NOMO-1 treated with dmso at 0.1 percent for 144 hours (cell line): Measurements from ENCODE around the gene COL6A5.
"Not testable (repeated sequence)": the region's sequence is repeated elsewhere in the genome, so short reads cannot be mapped to it uniquely, and the experiment has no call there.

Experiments
- DNase-seq: peaks from one replicate; lab custom pipeline; 2025; ENCODE audit not compliant: unreplicated experiment; lab: John Stamatoyannopoulos, UW

Gene COL6A5

GRCh38 chr3:130345487-130346079 lies at the start of gene COL6A5:
Gene COL6A5, plus strand, starts transcription at chr3:130345672. Its CDS starts 27,967 bp downstream, at chr3:130373639.
- DNase-seq: no peak

- no peak for DNase-seq
Observed at GRCh38 chr3:130299531-130299930, 45.9 kb upstream of the COL6A5 start.

GRCh38 chr3:130300888-130301287 lies 44.6 kb upstream of the COL6A5 start:
- no peak for DNase-seq

- DNase-seq: no peak
Observed at GRCh38 chr3:130310109-130310508, 35.4 kb upstream of the COL6A5 start.

GRCh38 chr3:130312374-130312773 lies 33.1 kb upstream of the COL6A5 start:
- no peak for DNase-seq

GRCh38 chr3:130316169-130316568 lies 29.3 kb upstream of the COL6A5 start:
- no peak for DNase-seq

GRCh38 chr3:130323503-130323902 lies 22.0 kb upstream of the COL6A5 start:
- DNase-seq: no peak

- DNase-seq: no peak
Observed at GRCh38 chr3:130340766-130341165, 4.7 kb upstream of the COL6A5 start.

- peak; percentile 72 for DNase-seq
Observed at GRCh38 chr3:130341388-130341787, 4.1 kb upstream of the COL6A5 start.

- no peak for DNase-seq
Observed at GRCh38 chr3:130341882-130342281, 3.6 kb upstream of the COL6A5 start.

- DNase-seq: no peak
Observed at GRCh38 chr3:130342821-130343661, 2.4 kb upstream of the COL6A5 start.

- not testable (repeated sequence) for DNase-seq
Observed at GRCh38 chr3:130348258-130348657, 2.8 kb downstream of the COL6A5 start.

GRCh38 chr3:130354430-130354829 lies 9.0 kb downstream of the COL6A5 start:
- peak; percentile 92 for DNase-seq

GRCh38 chr3:130374033-130374432 lies 28.6 kb downstream of the COL6A5 start:
- DNase-seq: no peak

GRCh38 chr3:130374908-130375307 lies 29.4 kb downstream of the COL6A5 start:
- DNase-seq: no peak

- peak; percentile 43 for DNase-seq
Observed at GRCh38 chr3:130377960-130378676, 32.6 kb downstream of the COL6A5 start.

GRCh38 chr3:130378677-130379191 lies 33.3 kb downstream of the COL6A5 start:
- no peak for DNase-seq

- DNase-seq: no peak
Observed at GRCh38 chr3:130379274-130379673, 33.8 kb downstream of the COL6A5 start.

- DNase-seq: no peak
Observed at GRCh38 chr3:130380398-130380797, 34.9 kb downstream of the COL6A5 start.

GRCh38 chr3:130383424-130383823 lies 38.0 kb downstream of the COL6A5 start:
- DNase-seq: no peak

- no peak for DNase-seq
Observed at GRCh38 chr3:130384476-130385025, 39.1 kb downstream of the COL6A5 start.
